HepG2 (cell line): ENCODE data around the gene OARD1. TPM values are rescaled to one million over a fixed set of nuclear protein-coding genes. Genes with fewer than 3 reads are reported as not detected.

Experiments used
- HNRNPK ChIP-seq: fragments of 200-400 bp; formaldehyde crosslinking; IDR thresholded peaks from 2 replicates; pipeline ENCODE4 v1.6.1; 2018; ENCODE audit warnings: low read length, low read depth, moderate library complexity, mild to moderate bottlenecking; ENCODE audit not compliant: poor library complexity, severe bottlenecking
- POLR2G ChIP-seq: fragments of 200-400 bp; formaldehyde crosslinking; IDR thresholded peaks from 2 replicates; pipeline ENCODE4 v1.6.1; 2018; ENCODE audit warnings: mild to moderate bottlenecking, low read depth, low read length, moderate library complexity
- ZFY ChIP-seq: sonication (generic); formaldehyde crosslinking; IDR thresholded peaks from 2 replicates; pipeline ENCODE4 v1.4.0; 2020; ENCODE audit warnings: missing genetic modification reagents
- ZNF263 ChIP-seq: sonication (generic); formaldehyde crosslinking; IDR thresholded peaks from 2 replicates; pipeline ENCODE4 v1.4.0; 2020; ENCODE audit warnings: missing genetic modification reagents
- ZNF496 ChIP-seq: sonication (generic); formaldehyde crosslinking; IDR thresholded peaks from 2 replicates; pipeline ENCODE4 v1.8.1; 2023; ENCODE audit warnings: mild to moderate bottlenecking, moderate library complexity, missing genetic modification reagents; ENCODE audit not compliant: insufficient replicate concordance
- polyA plus RNA-seq, 8 experiments: library from polyadenylated mRNA; depleted of rRNA in 3 of 8; stranded (reverse) in 7 of 8; unstranded in 1 of 8; fragments of >200 nt; fragmentation: Illumina TruSeq in 4 of 8; extraction: Trizol in 4 of 8; gene quantifications; 2 replicates each; pipeline versions ENCODE4 v1.2.1 to v1.2.3, GENCODE V29; 2011 to 2016; ENCODE audit warnings: low read depth in 4 of 8, missing spikeins in 1 of 8, mixed read lengths in 1 of 8; ENCODE audit not compliant: insufficient read depth in 1 of 8
- total RNA-seq, 5 experiments: library from RNA; depleted of rRNA; stranded (reverse); fragments of >200 nt; fragmentation: Illumina TruSeq; extraction: Trizol; gene quantifications; 2 replicates each; pipeline ENCODE4 v1.2.3, GENCODE V29; 2016; ENCODE audit warnings: low read depth in 1 of 5
- TF ChIP-seq, protein P1 (sequence below), 2 experiments: sonication (generic) in 1 of 2; formaldehyde crosslinking in 1 of 2; IDR thresholded peaks; 2 replicates each; pipeline versions ENCODE4 v1.6.1 to v1.9.0; 2014 to 2022; ENCODE audit warnings: antibody characterized with exemption in 1 of 2, borderline replicate concordance in 1 of 2, inconsistent platforms in 1 of 2, low read depth in 1 of 2, missing genetic modification reagents in 1 of 2
- TF ChIP-seq, protein P2 (sequence below): conservative IDR thresholded peaks from 2 replicates; pipeline ENCODE4 v1.6.1; 2018; ENCODE audit warnings: missing genetic modification reagents
- TF ChIP-seq, protein P3 (sequence below): sonication (generic); formaldehyde crosslinking; IDR thresholded peaks from 2 replicates; pipeline ENCODE4 v1.5.1; 2020; ENCODE audit warnings: mild to moderate bottlenecking, missing genetic modification reagents, borderline replicate concordance
- TF ChIP-seq, protein P4 (sequence below): sonication (generic); formaldehyde crosslinking; conservative IDR thresholded peaks from 2 replicates; pipeline ENCODE4 v1.4.0; 2020; ENCODE audit warnings: missing genetic modification reagents
- TF ChIP-seq, protein P5 (sequence below): sonication (generic); formaldehyde crosslinking; IDR thresholded peaks from 2 replicates; pipeline ENCODE4 v1.5.0; 2020; ENCODE audit warnings: mild to moderate bottlenecking, missing genetic modification reagents, moderate library complexity

Gene OARD1
- total and polyA plus RNA-seq, 2 of the 13 experiments (the other 11 are each of a cell fraction or from before 2014, with no cell fraction given), result 18.4 to 49.0 TPM

DNA sequence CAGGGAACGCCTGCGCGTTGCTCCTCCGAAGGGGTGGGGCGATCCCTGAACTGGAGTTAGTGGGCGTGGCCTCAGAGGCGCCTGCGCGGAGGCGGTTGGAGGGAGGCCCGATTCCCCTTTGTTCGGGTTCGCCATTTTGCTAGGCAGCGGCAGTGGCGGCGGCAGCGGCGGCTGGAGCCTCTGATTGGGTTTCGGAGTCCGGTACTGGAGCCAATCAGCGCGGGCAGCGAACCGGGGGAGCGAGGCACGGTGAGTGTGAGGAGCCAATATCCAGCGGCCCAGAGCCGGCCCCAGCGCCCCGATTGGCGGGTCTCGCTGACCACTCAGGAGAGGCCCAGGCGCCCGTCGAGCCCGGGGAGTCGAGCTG is 663 bp upstream of the OARD1 start, which contains the start of gene NFYA (continued):
- TF ChIP-seq, protein P1, sequence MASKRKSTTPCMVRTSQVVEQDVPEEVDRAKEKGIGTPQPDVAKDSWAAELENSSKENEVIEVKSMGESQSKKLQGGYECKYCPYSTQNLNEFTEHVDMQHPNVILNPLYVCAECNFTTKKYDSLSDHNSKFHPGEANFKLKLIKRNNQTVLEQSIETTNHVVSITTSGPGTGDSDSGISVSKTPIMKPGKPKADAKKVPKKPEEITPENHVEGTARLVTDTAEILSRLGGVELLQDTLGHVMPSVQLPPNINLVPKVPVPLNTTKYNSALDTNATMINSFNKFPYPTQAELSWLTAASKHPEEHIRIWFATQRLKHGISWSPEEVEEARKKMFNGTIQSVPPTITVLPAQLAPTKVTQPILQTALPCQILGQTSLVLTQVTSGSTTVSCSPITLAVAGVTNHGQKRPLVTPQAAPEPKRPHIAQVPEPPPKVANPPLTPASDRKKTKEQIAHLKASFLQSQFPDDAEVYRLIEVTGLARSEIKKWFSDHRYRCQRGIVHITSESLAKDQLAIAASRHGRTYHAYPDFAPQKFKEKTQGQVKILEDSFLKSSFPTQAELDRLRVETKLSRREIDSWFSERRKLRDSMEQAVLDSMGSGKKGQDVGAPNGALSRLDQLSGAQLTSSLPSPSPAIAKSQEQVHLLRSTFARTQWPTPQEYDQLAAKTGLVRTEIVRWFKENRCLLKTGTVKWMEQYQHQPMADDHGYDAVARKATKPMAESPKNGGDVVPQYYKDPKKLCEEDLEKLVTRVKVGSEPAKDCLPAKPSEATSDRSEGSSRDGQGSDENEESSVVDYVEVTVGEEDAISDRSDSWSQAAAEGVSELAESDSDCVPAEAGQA (IDR thresholded peaks at IDR 0.05; ENCODE audit: low read depth), result peak; percentile 73; the same call in 1 of the 2 replicates
- TF ChIP-seq, protein P1 (CRISPR knock-in tag; IDR thresholded peaks at IDR 0.05; ENCODE audit: borderline replicate concordance), result no peak
- TF ChIP-seq, protein P2, sequence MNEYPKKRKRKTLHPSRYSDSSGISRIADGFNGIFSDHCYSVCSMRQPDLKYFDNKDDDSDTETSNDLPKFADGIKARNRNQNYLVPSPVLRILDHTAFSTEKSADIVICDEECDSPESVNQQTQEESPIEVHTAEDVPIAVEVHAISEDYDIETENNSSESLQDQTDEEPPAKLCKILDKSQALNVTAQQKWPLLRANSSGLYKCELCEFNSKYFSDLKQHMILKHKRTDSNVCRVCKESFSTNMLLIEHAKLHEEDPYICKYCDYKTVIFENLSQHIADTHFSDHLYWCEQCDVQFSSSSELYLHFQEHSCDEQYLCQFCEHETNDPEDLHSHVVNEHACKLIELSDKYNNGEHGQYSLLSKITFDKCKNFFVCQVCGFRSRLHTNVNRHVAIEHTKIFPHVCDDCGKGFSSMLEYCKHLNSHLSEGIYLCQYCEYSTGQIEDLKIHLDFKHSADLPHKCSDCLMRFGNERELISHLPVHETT (CRISPR knock-in tag), result no peak
- TF ChIP-seq, protein P3, sequence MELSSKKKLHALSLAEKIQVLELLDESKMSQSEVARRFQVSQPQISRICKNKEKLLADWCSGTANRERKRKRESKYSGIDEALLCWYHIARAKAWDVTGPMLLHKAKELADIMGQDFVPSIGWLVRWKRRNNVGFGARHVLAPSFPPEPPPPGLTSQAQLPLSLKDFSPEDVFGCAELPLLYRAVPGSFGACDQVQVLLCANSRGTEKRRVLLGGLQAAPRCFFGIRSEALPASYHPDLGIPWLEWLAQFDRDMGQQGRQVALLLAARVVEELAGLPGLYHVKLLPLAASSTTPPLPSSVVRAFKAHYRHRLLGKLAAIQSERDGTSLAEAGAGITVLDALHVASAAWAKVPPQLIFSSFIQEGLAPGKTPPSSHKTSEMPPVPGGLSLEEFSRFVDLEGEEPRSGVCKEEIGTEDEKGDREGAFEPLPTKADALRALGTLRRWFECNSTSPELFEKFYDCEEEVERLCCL, result no peak
- TF ChIP-seq, protein P4, sequence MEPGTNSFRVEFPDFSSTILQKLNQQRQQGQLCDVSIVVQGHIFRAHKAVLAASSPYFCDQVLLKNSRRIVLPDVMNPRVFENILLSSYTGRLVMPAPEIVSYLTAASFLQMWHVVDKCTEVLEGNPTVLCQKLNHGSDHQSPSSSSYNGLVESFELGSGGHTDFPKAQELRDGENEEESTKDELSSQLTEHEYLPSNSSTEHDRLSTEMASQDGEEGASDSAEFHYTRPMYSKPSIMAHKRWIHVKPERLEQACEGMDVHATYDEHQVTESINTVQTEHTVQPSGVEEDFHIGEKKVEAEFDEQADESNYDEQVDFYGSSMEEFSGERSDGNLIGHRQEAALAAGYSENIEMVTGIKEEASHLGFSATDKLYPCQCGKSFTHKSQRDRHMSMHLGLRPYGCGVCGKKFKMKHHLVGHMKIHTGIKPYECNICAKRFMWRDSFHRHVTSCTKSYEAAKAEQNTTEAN (CRISPR knock-in tag), result no peak
- TF ChIP-seq ZNF496 (no peak), POLR2G (peak; percentile 3; the same call in 1 of the 2 replicates), ZNF263 (CRISPR knock-in tag) (no peak), ZFY (CRISPR knock-in tag) (no peak), HNRNPK (no peak)
- TF ChIP-seq, protein P5, sequence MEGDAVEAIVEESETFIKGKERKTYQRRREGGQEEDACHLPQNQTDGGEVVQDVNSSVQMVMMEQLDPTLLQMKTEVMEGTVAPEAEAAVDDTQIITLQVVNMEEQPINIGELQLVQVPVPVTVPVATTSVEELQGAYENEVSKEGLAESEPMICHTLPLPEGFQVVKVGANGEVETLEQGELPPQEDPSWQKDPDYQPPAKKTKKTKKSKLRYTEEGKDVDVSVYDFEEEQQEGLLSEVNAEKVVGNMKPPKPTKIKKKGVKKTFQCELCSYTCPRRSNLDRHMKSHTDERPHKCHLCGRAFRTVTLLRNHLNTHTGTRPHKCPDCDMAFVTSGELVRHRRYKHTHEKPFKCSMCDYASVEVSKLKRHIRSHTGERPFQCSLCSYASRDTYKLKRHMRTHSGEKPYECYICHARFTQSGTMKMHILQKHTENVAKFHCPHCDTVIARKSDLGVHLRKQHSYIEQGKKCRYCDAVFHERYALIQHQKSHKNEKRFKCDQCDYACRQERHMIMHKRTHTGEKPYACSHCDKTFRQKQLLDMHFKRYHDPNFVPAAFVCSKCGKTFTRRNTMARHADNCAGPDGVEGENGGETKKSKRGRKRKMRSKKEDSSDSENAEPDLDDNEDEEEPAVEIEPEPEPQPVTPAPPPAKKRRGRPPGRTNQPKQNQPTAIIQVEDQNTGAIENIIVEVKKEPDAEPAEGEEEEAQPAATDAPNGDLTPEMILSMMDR (CRISPR knock-in tag), result no peak
